SK-N-SH (cell line): ENCODE results near the gene PIP4K2B. TPM values are rescaled to one million over a fixed set of nuclear protein-coding genes. Genes with fewer than 3 reads are reported as not detected.

Experiments
- CTCF ChIA-PET: fragments of 300-600, 350-600 bp; formaldehyde crosslinking; extraction: SDS; loops from one replicate; lab custom pipeline; 2021; lab: Yijun Ruan, JAX
- POLR2A ChIA-PET: fragments of 350-600 bp; sonication (Branson Sonifier 250); formaldehyde crosslinking; extraction: SDS; loops from one replicate; lab custom pipeline; 2020; ENCODE audit warnings: antibody characterized with exemption, inconsistent platforms; lab: Yijun Ruan, JAX
- DNase-seq: peaks from one replicate; pipeline ENCODE4 v3.0.0; 2012
- H2AFZ ChIP-seq: fragments of 200-600 bp; sonication (generic); 2 replicates; pipeline ENCODE4 v1.8.1; 2016; ENCODE audit warnings: antibody characterized with exemption, mild to moderate bottlenecking, low read depth
- H3F3A ChIP-seq: fragments of 200-600 bp; sonication (generic); replicated peaks from 2 replicates; pipeline ENCODE3; 2016; ENCODE audit warnings: antibody characterized with exemption, mild to moderate bottlenecking; ENCODE audit not compliant: insufficient read depth
- H3K27ac ChIP-seq, 2 experiments: fragments of 200-500 bp in 1 of 2; fragments of 200-600 bp in 1 of 2; sonication (Bioruptor generic) in 1 of 2; sonication (generic), shearing (Covaris generic) in 1 of 2; 2 replicates each; pipeline versions ENCODE4 v1.5.1 to v1.6.1; 2014 to 2016; ENCODE audit warnings: low read depth in 2 of 2, inconsistent platforms in 1 of 2, low read length in 1 of 2, mild to moderate bottlenecking in 1 of 2, mixed read lengths in 1 of 2
- H3K27me3 ChIP-seq: fragments of 200-600 bp; sonication (generic), shearing (Covaris generic); 2 replicates; pipeline ENCODE4 v1.6.1; 2016; ENCODE audit warnings: mixed run types; ENCODE audit not compliant: insufficient read depth
- H3K36me3 ChIP-seq, 2 experiments: fragments of 200-500 bp in 1 of 2; fragments of 200-600 bp in 1 of 2; sonication (Bioruptor generic) in 1 of 2; sonication (generic) in 1 of 2; replicated peaks in 1 of 2; 2 replicates each; pipeline versions ENCODE3 to v1.5.1; 2014 to 2016; ENCODE audit warnings: low read length in 1 of 2, mild to moderate bottlenecking in 1 of 2; ENCODE audit not compliant: insufficient read depth in 2 of 2, control insufficient read depth in 1 of 2
- H3K4me1 ChIP-seq, 2 experiments: fragments of 200-500 bp in 1 of 2; fragments of 200-600 bp in 1 of 2; sonication (Bioruptor generic) in 1 of 2; sonication (generic), shearing (Covaris generic) in 1 of 2; 2 replicates each; pipeline versions ENCODE4 v1.5.1 to v1.6.1; 2014 to 2016; ENCODE audit warnings: low read depth in 1 of 2, low read length in 1 of 2, mixed run types in 1 of 2; ENCODE audit not compliant: insufficient read depth in 2 of 2, control insufficient read depth in 1 of 2
- H3K4me2 ChIP-seq: fragments of 200-600 bp; sonication (generic), shearing (Covaris generic); 2 replicates; pipeline ENCODE4 v1.6.1; 2017; ENCODE audit warnings: mixed run types
- H3K4me3 ChIP-seq, 2 experiments: fragments of 200-500 bp in 1 of 2; fragments of 200-600 bp in 1 of 2; sonication (Bioruptor generic) in 1 of 2; sonication (generic), shearing (Covaris generic) in 1 of 2; 2 replicates each; pipeline versions ENCODE4 v1.5.1 to v1.8.1; 2014 to 2016; ENCODE audit warnings: low read depth in 2 of 2, inconsistent platforms in 1 of 2, low read length in 1 of 2, mild to moderate bottlenecking in 1 of 2, mixed read lengths in 1 of 2, moderate library complexity in 1 of 2
- H3K79me2 ChIP-seq: fragments of 200-600 bp; sonication (generic); 2 replicates; pipeline ENCODE4 v1.8.1; 2017; ENCODE audit warnings: mild to moderate bottlenecking; ENCODE audit not compliant: insufficient read depth
- H3K9ac ChIP-seq: fragments of 200-600 bp; sonication (generic); 2 replicates; pipeline ENCODE4 v1.6.1; 2017; ENCODE audit warnings: mixed run types
- H3K9me2 ChIP-seq: fragments of 200-600 bp; sonication (generic); 2 replicates; pipeline ENCODE4 v1.6.1; 2017; ENCODE audit warnings: mixed run types
- H3K9me3 ChIP-seq: fragments of 200-600 bp; sonication (generic); 2 replicates; pipeline ENCODE4 v1.6.1; 2017; ENCODE audit warnings: mixed run types, mild to moderate bottlenecking, moderate library complexity
- H4K20me1 ChIP-seq: fragments of 200-600 bp; sonication (generic); 2 replicates; pipeline ENCODE4 v1.6.1; 2017; ENCODE audit warnings: mild to moderate bottlenecking, mixed run types; ENCODE audit not compliant: insufficient read depth
- CHD2 ChIP-seq: fragments of 150-350 bp; IDR thresholded peaks from 2 replicates; pipeline ENCODE4 v1.6.1; 2018; ENCODE audit warnings: low read length; ENCODE audit not compliant: partially characterized antibody
- CTCF ChIP-seq: fragments of 200-600 bp; sonication (generic); IDR thresholded peaks from 2 replicates; pipeline ENCODE4 v1.6.1; 2017; ENCODE audit warnings: antibody characterized with exemption, mild to moderate bottlenecking, moderate library complexity
- EZH2phosphoT487 ChIP-seq: fragments of 200-600 bp; sonication (generic); IDR thresholded peaks from 2 replicates; pipeline ENCODE4 v1.6.1; 2017; ENCODE audit warnings: low read depth, mixed run types, mild to moderate bottlenecking, antibody characterized with exemption, moderate library complexity, borderline replicate concordance
- FOXJ3 ChIP-seq: sonication (generic); formaldehyde crosslinking; IDR thresholded peaks from 2 replicates; pipeline ENCODE4 v1.5.1; 2020; ENCODE audit warnings: mild to moderate bottlenecking, missing genetic modification reagents
- FOXM1 ChIP-seq: IDR thresholded peaks from 2 replicates; pipeline ENCODE4 v1.4.0; 2012; ENCODE audit warnings: low read depth, mild to moderate bottlenecking
- GABPA ChIP-seq: IDR thresholded peaks from 2 replicates; pipeline ENCODE4 v1.4.0; 2012; ENCODE audit warnings: low read depth, mild to moderate bottlenecking
- IRF3 ChIP-seq: fragments of 150-350 bp; IDR thresholded peaks from 2 replicates; pipeline ENCODE4 v1.6.1; 2016; ENCODE audit warnings: mild to moderate bottlenecking, low read depth, low read length
- JUND ChIP-seq: IDR thresholded peaks from 2 replicates; pipeline ENCODE4 v1.4.0; 2012
- MEF2A ChIP-seq: IDR thresholded peaks from 2 replicates; pipeline ENCODE4 v1.4.0; 2012; ENCODE audit warnings: low read depth, borderline replicate concordance
- NFIC ChIP-seq: IDR thresholded peaks from 2 replicates; pipeline ENCODE4 v1.4.0; 2012; ENCODE audit warnings: borderline replicate concordance
- RAD21 ChIP-seq: IDR thresholded peaks from 2 replicates; pipeline ENCODE4 v1.6.1; 2012; ENCODE audit warnings: mild to moderate bottlenecking, low read length
- RCOR1 ChIP-seq: fragments of 150-350 bp; IDR thresholded peaks from 2 replicates; pipeline ENCODE4 v1.6.1; 2017; ENCODE audit warnings: antibody characterized with exemption, low read length
- RFX5 ChIP-seq: IDR thresholded peaks from 2 replicates; pipeline ENCODE4 v1.6.1; 2012; ENCODE audit warnings: mild to moderate bottlenecking, improper control_type of control experiment, low read length
- RXRA ChIP-seq: IDR thresholded peaks from 2 replicates; pipeline ENCODE4 v1.4.0; 2012; ENCODE audit warnings: low read depth, mild to moderate bottlenecking, borderline replicate concordance
- SMC3 ChIP-seq: IDR thresholded peaks from 2 replicates; pipeline ENCODE4 v1.6.1; 2012; ENCODE audit warnings: low read depth, low read length, improper control_type of control experiment
- TAF1 ChIP-seq: IDR thresholded peaks from 2 replicates; pipeline ENCODE4 v1.6.1; 2012; ENCODE audit warnings: low read depth, mild to moderate bottlenecking, low read length, moderate library complexity, borderline replicate concordance
- USF1 ChIP-seq: IDR thresholded peaks from 2 replicates; pipeline ENCODE4 v1.4.0; 2012; ENCODE audit warnings: low read depth, borderline replicate concordance
- YY1 ChIP-seq: IDR thresholded peaks from 2 replicates; pipeline ENCODE4 v1.4.0; 2012; ENCODE audit warnings: low read depth, mild to moderate bottlenecking
- ZBTB33 ChIP-seq: IDR thresholded peaks from 2 replicates; pipeline ENCODE4 v1.4.0; 2012; ENCODE audit warnings: low read depth, borderline replicate concordance
- WGBS: methylation state at CpG from one replicate; pipeline ENCODE4 v1.1.6; 2017; ENCODE audit warnings: low lambda C conversion rate; 5-methylcytosine and 5-hydroxymethylcytosine counted together
- polyA plus RNA-seq, 3 experiments: library from polyadenylated mRNA; depleted of rRNA; stranded (reverse); fragments of >200 nt; gene quantifications; 2 replicates each; pipeline ENCODE4 v1.2.3, GENCODE V29; 2012

Gene PIP4K2B
- polyA plus RNA-seq, 1 of the 3 experiments (the other 2 are of a cell fraction): 29.8 TPM

- TF ChIP-seq CTCF (no peak), MEF2A (no peak; the same call in 1 of the 2 replicates), RCOR1 (no peak), YY1 (peak; percentile 59; the same call in 1 of the 2 replicates), TAF1 (peak; percentile 51), SMC3 (no peak), JUND (no peak), IRF3 (peak; percentile 88), FOXM1 (no peak), USF1 (peak; percentile 87)
Measured at GRCh38 chr17:38752308-38753070, 46.9 kb downstream of the PIP4K2B start, which contains the start of gene PSMB3 (continued).

- peaks cover 3% of the 10 kb centered on the region for H3F3A ChIP-seq
- peak overlapping the region; percentile 91 to 93 for H3K4me3 ChIP-seq
- H3K27me3 ChIP-seq: no peaks in the 10 kb centered on the region
- peak overlapping the region; percentile 100 for H3K4me2 ChIP-seq
- peaks cover 2% of the 10 kb centered on the region; the same call in 1 of the 2 replicates for H4K20me1 ChIP-seq
- peaks cover 63% of the 10 kb centered on the region for H3K79me2 ChIP-seq
- peaks cover 11 to 17% of the 10 kb centered on the region in 2 experiments for H3K36me3 ChIP-seq
- peak overlapping the region; percentile 87 for H2AFZ ChIP-seq
- H3K4me1 ChIP-seq: peaks cover 0 to 20% of the 10 kb centered on the region in 2 experiments; a peak in 1 of 4 replicates
- H3K9ac ChIP-seq: peak overlapping the region; percentile 64
- no peaks in the 10 kb centered on the region for H3K9me2 ChIP-seq
- ChIA-PET POLR2A (interaction anchor here (0.5 to 2.7 kb wide), 6 partner anchors 9 to 118 kb away, joined by 3 to 12 read pairs (median 4); partner anchors contain the start of gene LASP1), CTCF (interaction anchor here (1.0 to 3.7 kb wide), 7 partner anchors 9 to 401 kb away, joined by 3 to 30 read pairs (median 3); no protein-coding TSS in a partner anchor)
- peak; percentile 73 for DNase-seq
- H3K27ac ChIP-seq: peak overlapping the region; percentile 74 to 91
- WGBS: 1% methylated on average over 41 of the region's 44 CpGs
- H3K9me3 ChIP-seq: no peaks in the 10 kb centered on the region
- TF ChIP-seq ZBTB33 (no peak), RCOR1 (peak; percentile 53; the same call in 1 of the 2 replicates), CTCF (no peak), MEF2A (no peak), EZH2phosphoT487 (no peak), JUND (no peak), GABPA (no peak), USF1 (no peak), TAF1 (no peak), FOXJ3 (CRISPR knock-in tag) (no peak), RAD21 (no peak), NFIC (no peak), CHD2 (no peak), RXRA (no peak), RFX5 (no peak), YY1 (peak; percentile 51; the same call in 1 of the 2 replicates)
Measured at GRCh38 chr17:38751808-38752307, 47.5 kb downstream of the PIP4K2B start.
